ENCODE results near the gene WDR36. TPM values are rescaled to one million over a fixed set of nuclear protein-coding genes. Genes with fewer than 3 reads are reported as not detected.

The WDR36 gene
- total and polyA plus RNA-seq, 9 of the 15 experiments (the other 6 are each of a cell fraction or from before 2014, with no cell fraction given) = 25.7 to 68.0 (median 41.5) TPM

DNA sequence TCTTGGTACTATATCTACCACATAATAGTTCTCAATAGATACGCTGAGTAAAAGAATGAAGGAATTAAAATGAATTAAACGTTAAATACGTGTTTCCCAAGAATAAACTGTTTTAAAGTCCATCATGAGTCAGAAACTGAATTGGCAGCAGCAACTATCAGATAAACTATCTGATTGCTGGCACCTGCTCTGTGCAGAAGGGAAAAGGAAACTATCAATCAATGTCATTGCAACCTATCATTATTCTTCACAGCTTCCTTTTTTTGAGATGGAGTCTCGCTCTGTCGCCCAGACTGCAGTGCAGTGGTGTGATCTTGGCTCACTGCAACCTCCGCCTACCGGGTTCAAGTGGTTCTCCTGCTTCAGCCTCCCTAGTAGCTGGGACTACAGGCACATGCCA is 8.8 kb upstream of the WDR36 start (continued):
- no peak for TF ChIP-seq CBX3 (IDR thresholded peaks at IDR 0.05; ENCODE audit: borderline replicate concordance in 1 of 2, low read length in 2 of 2)
- peak; percentile 77 for TF ChIP-seq SOX6 (IDR thresholded peaks at IDR 0.05)
- TF ChIP-seq DACH1 (IDR thresholded peaks at IDR 0.05; ENCODE audit: partially characterized antibody) = no peak
- no peak for TF ChIP-seq SP1 (CRISPR knock-in tag; IDR thresholded peaks at IDR 0.05)
- TF ChIP-seq BCOR (IDR thresholded peaks at IDR 0.05) = 0 out of 2 replicates have a peak, but pooled peaks have one; percentile 31
- TF ChIP-seq, protein P1, sequence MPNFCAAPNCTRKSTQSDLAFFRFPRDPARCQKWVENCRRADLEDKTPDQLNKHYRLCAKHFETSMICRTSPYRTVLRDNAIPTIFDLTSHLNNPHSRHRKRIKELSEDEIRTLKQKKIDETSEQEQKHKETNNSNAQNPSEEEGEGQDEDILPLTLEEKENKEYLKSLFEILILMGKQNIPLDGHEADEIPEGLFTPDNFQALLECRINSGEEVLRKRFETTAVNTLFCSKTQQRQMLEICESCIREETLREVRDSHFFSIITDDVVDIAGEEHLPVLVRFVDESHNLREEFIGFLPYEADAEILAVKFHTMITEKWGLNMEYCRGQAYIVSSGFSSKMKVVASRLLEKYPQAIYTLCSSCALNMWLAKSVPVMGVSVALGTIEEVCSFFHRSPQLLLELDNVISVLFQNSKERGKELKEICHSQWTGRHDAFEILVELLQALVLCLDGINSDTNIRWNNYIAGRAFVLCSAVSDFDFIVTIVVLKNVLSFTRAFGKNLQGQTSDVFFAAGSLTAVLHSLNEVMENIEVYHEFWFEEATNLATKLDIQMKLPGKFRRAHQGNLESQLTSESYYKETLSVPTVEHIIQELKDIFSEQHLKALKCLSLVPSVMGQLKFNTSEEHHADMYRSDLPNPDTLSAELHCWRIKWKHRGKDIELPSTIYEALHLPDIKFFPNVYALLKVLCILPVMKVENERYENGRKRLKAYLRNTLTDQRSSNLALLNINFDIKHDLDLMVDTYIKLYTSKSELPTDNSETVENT (CRISPR knock-in tag; IDR thresholded peaks at IDR 0.05) = no peak
- peak; percentile 88 for TF ChIP-seq EP300 (IDR thresholded peaks at IDR 0.05; ENCODE audit: low read length)
- TF ChIP-seq RBM15 (IDR thresholded peaks at IDR 0.05; ENCODE audit: insufficient read depth, low read length) = no peak
- peak; percentile 54 for TF ChIP-seq CBFA2T2 (conservative IDR thresholded peaks at IDR 0.05)
- peak; percentile 71 for TF ChIP-seq JUND (IDR thresholded peaks at IDR 0.05; ENCODE audit: borderline replicate concordance, low read depth, low read length)
- TF ChIP-seq JUND (tag; IDR thresholded peaks at IDR 0.05; ENCODE audit: borderline replicate concordance, low read depth, low read length) = peak; percentile 40; the same call in 1 of the 3 replicates
- TF ChIP-seq, protein P2, sequence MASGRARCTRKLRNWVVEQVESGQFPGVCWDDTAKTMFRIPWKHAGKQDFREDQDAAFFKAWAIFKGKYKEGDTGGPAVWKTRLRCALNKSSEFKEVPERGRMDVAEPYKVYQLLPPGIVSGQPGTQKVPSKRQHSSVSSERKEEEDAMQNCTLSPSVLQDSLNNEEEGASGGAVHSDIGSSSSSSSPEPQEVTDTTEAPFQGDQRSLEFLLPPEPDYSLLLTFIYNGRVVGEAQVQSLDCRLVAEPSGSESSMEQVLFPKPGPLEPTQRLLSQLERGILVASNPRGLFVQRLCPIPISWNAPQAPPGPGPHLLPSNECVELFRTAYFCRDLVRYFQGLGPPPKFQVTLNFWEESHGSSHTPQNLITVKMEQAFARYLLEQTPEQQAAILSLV (tag; IDR thresholded peaks at IDR 0.05) = no peak
- TF ChIP-seq, protein P3, sequence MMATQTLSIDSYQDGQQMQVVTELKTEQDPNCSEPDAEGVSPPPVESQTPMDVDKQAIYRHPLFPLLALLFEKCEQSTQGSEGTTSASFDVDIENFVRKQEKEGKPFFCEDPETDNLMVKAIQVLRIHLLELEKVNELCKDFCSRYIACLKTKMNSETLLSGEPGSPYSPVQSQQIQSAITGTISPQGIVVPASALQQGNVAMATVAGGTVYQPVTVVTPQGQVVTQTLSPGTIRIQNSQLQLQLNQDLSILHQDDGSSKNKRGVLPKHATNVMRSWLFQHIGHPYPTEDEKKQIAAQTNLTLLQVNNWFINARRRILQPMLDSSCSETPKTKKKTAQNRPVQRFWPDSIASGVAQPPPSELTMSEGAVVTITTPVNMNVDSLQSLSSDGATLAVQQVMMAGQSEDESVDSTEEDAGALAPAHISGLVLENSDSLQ (IDR thresholded peaks at IDR 0.05) = peak; percentile 97
